K562 (cell line): ENCODE results near the gene TERT. TPM values are rescaled to one million over a fixed set of nuclear protein-coding genes. Genes with fewer than 3 reads are reported as not detected.

ENCODE experiments used
- ASH1L ChIP-seq: fragments of 450-650 bp; IDR thresholded peaks from 2 replicates; pipeline ENCODE4 v1.6.1; 2018; ENCODE audit warnings: borderline replicate concordance, mild to moderate bottlenecking, low read depth; ENCODE audit not compliant: partially characterized antibody
- BCLAF1 ChIP-seq, 2 experiments: fragments of 450-650 bp in 1 of 2; IDR thresholded peaks; 2 replicates each; pipeline ENCODE4 v1.6.1; 2011 to 2017; ENCODE audit warnings: low read depth in 2 of 2, antibody characterized with exemption in 1 of 2, borderline replicate concordance in 1 of 2, low read length in 1 of 2, mild to moderate bottlenecking in 1 of 2, mixed read lengths in 1 of 2; ENCODE audit not compliant: control insufficient read depth in 1 of 2
- ETV6 ChIP-seq, 3 experiments: fragments of 150-350 bp in 1 of 3; sonication (generic) in 1 of 3; formaldehyde crosslinking in 1 of 3; IDR thresholded peaks; 2 replicates each; pipeline versions ENCODE4 v1.6.1 to v1.8.0; 2014 to 2022; ENCODE audit warnings: borderline replicate concordance in 2 of 3, low read depth in 2 of 3, antibody characterized with exemption in 1 of 3, low read length in 1 of 3, mild to moderate bottlenecking in 1 of 3, missing genetic modification reagents in 1 of 3
- GATAD2A ChIP-seq: fragments of 450-650 bp; IDR thresholded peaks from 2 replicates; pipeline ENCODE4 v1.6.1; 2017
- MTF1 ChIP-seq: fragments of 250-450 bp; sonication (Bioruptor Pico); IDR thresholded peaks from 2 replicates; pipeline ENCODE4 v1.9.0; 2021; ENCODE audit warnings: moderate library complexity, mild to moderate bottlenecking, inconsistent platforms, borderline replicate concordance
- POLR2AphosphoS5 ChIP-seq: IDR thresholded peaks from 2 replicates; pipeline ENCODE4 v1.6.1; 2011; ENCODE audit warnings: mild to moderate bottlenecking, low read depth, low read length, moderate library complexity; ENCODE audit not compliant: control insufficient read depth, insufficient read depth
- PTBP1 ChIP-seq: fragments of 200-400 bp; formaldehyde crosslinking; IDR thresholded peaks from 2 replicates; pipeline ENCODE4 v1.6.1; 2017; ENCODE audit warnings: low read depth, low read length
- RAD21 ChIP-seq, 2 experiments: fragments of 250-450 bp in 1 of 2; fragments of 450-650 bp in 1 of 2; sonication (Bioruptor Pico) in 1 of 2; formaldehyde crosslinking in 1 of 2; IDR thresholded peaks in 1 of 2; conservative IDR thresholded peaks in 1 of 2; 2 replicates each; pipeline versions ENCODE4 v1.4.0 to v1.8.0; 2020 to 2022; ENCODE audit warnings: mild to moderate bottlenecking in 2 of 2, moderate library complexity in 1 of 2
- SMC3 ChIP-seq: conservative IDR thresholded peaks from 2 replicates; pipeline ENCODE4 v1.6.1; 2011; ENCODE audit warnings: low read depth, low read length, improper control_type of control experiment; ENCODE audit not compliant: insufficient read depth
- WHSC1 ChIP-seq: IDR thresholded peaks from one replicate; pipeline ENCODE4 v1.6.1; 2012; ENCODE audit warnings: low read length, control low read depth, inconsistent platforms
- ZBTB1 ChIP-seq: sonication (generic); formaldehyde crosslinking; IDR thresholded peaks from 2 replicates; pipeline ENCODE4 v1.8.1; 2023; ENCODE audit warnings: missing genetic modification reagents, low read depth, mild to moderate bottlenecking, borderline replicate concordance
- ZNF583 ChIP-seq: fragments of 250-450 bp; sonication (Bioruptor Pico); IDR thresholded peaks from 2 replicates; pipeline ENCODE4 v1.4.0; 2020
- ZSCAN29 ChIP-seq: fragments of 450-650 bp; IDR thresholded peaks from 2 replicates; pipeline ENCODE4 v1.6.1; 2017
- polyA plus RNA-seq, 8 experiments: library from polyadenylated mRNA; depleted of rRNA in 4 of 8; stranded (reverse) in 5 of 8; unstranded in 3 of 8; fragments of >200 nt; fragmentation: Nextera tagmentation in 2 of 8; fragmentation: Illumina TruSeq in 1 of 8; extraction: Ambion mirVana in 2 of 8; extraction: Trizol in 1 of 8; gene quantifications; 2 replicates each; pipeline versions ENCODE4 v1.2.1 to v1.2.3, GENCODE V29; 2011 to 2014; ENCODE audit warnings: inconsistent platforms in 1 of 8, missing spikeins in 1 of 8
- total RNA-seq, 7 experiments: library from RNA; depleted of rRNA in 6 of 7; stranded (reverse); fragments of >200 nt in 6 of 7; fragmentation: Illumina TruSeq in 2 of 7; extraction: Trizol in 2 of 7; gene quantifications; 2 replicates each; pipeline versions ENCODE4 v1.2.1 to v1.2.3, GENCODE V29; 2011 to 2021; ENCODE audit warnings: low replicate concordance in 1 of 7
- TF ChIP-seq, protein P1 (sequence below), 3 experiments: IDR thresholded peaks in 2 of 3; conservative IDR thresholded peaks in 1 of 3; 2 replicates each; pipeline ENCODE4 v1.5.1; 2011 to 2012; ENCODE audit warnings: low read length in 3 of 3, mild to moderate bottlenecking in 3 of 3, control low read depth in 2 of 3, improper control_type of control experiment in 1 of 3, inconsistent platforms in 1 of 3, low read depth in 1 of 3, mixed read lengths in 1 of 3, moderate library complexity in 1 of 3; ENCODE audit not compliant: insufficient read depth in 2 of 3
- TF ChIP-seq, protein P2 (sequence below): sonication (generic); formaldehyde crosslinking; IDR thresholded peaks from 2 replicates; pipeline ENCODE4 v1.8.1; 2023; ENCODE audit warnings: mild to moderate bottlenecking, missing genetic modification reagents

The TERT gene
- total and polyA plus RNA-seq, 9 of the 15 experiments (the other 6 are each of a cell fraction or from before 2014, with no cell fraction given) = 0.08 to 4.5 (median 0.98) TPM; not detected in 1

DNA sequence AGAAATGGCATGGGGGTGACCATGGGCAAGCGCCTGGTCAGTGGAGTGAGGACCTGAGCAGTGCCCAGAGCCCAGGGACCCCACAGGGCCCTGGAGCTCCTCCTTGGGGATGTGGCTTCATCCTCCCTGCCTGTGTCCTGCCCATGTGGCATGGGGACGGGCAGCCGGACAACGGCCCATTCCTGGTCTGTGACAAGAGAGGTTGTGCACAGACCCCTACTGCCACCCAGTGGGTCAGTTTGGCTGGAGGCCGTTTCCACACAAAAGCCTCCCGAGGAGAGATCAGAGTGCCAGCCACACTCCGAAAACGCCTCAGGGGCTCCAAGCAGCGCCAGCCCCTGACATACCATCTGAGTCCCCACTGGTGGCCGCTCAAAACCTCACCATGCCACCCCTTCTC lies 49.9 kb downstream of the TERT start (continued):
- TF ChIP-seq ETV6 (IDR thresholded peaks at IDR 0.05; ENCODE audit: borderline replicate concordance in 1 of 2, low read depth in 2 of 2, low read length in 1 of 2) (no peak), ETV6 (CRISPR knock-in tag; IDR thresholded peaks at IDR 0.05; ENCODE audit: borderline replicate concordance) (no peak), ZBTB1 (CRISPR knock-in tag) (no peak), BCLAF1 (IDR thresholded peaks at IDR 0.05; ENCODE audit: borderline replicate concordance in 1 of 2, control insufficient read depth in 1 of 2, low read depth in 2 of 2, low read length in 1 of 2) (no peak), ASH1L (no peak), PTBP1 (no peak), MTF1 (CRISPR knock-in tag) (no peak), POLR2AphosphoS5 (no peak), WHSC1 (no peak), GATAD2A (no peak), ZNF583 (CRISPR knock-in tag) (no peak), SMC3 (peak; percentile 38; the same call in 1 of the 2 replicates), RAD21 (CRISPR knock-in tag; conservative IDR thresholded peaks at IDR 0.05 in 1 of 2, IDR thresholded peaks at IDR 0.05 in 1 of 2) (peak; percentile 38 to 60; a peak in 3 of 4 replicates), ZSCAN29 (no peak)
- TF ChIP-seq, protein P1, sequence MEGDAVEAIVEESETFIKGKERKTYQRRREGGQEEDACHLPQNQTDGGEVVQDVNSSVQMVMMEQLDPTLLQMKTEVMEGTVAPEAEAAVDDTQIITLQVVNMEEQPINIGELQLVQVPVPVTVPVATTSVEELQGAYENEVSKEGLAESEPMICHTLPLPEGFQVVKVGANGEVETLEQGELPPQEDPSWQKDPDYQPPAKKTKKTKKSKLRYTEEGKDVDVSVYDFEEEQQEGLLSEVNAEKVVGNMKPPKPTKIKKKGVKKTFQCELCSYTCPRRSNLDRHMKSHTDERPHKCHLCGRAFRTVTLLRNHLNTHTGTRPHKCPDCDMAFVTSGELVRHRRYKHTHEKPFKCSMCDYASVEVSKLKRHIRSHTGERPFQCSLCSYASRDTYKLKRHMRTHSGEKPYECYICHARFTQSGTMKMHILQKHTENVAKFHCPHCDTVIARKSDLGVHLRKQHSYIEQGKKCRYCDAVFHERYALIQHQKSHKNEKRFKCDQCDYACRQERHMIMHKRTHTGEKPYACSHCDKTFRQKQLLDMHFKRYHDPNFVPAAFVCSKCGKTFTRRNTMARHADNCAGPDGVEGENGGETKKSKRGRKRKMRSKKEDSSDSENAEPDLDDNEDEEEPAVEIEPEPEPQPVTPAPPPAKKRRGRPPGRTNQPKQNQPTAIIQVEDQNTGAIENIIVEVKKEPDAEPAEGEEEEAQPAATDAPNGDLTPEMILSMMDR (IDR thresholded peaks at IDR 0.05 in 2 of 3, conservative IDR thresholded peaks at IDR 0.05 in 1 of 3; ENCODE audit: insufficient read depth in 2 of 3, low read depth in 1 of 3, low read length in 3 of 3) = peak; percentile 39 to 56 (median 55); a peak in 5 of 6 replicates
- TF ChIP-seq, protein P2, sequence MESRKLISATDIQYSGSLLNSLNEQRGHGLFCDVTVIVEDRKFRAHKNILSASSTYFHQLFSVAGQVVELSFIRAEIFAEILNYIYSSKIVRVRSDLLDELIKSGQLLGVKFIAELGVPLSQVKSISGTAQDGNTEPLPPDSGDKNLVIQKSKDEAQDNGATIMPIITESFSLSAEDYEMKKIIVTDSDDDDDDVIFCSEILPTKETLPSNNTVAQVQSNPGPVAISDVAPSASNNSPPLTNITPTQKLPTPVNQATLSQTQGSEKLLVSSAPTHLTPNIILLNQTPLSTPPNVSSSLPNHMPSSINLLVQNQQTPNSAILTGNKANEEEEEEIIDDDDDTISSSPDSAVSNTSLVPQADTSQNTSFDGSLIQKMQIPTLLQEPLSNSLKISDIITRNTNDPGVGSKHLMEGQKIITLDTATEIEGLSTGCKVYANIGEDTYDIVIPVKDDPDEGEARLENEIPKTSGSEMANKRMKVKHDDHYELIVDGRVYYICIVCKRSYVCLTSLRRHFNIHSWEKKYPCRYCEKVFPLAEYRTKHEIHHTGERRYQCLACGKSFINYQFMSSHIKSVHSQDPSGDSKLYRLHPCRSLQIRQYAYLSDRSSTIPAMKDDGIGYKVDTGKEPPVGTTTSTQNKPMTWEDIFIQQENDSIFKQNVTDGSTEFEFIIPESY = no peak
